Adrenal gland (tissue), 12 donors: ENCODE measurements around the gene P3H3. TPM values are rescaled to one million over a fixed set of nuclear protein-coding genes. Genes with fewer than 3 reads are reported as not detected.

Experiments used
- DNase-seq, 7 donors: peaks; one replicate each; pipeline ENCODE4 v3.0.0-alpha.2; 2019 to 2020
- H3K27ac ChIP-seq, 5 donors: fragments of 200-600 bp; sonication (generic) in 4 of 5; 1 replicate in 3 of 5; 2 replicates in 2 of 5; pipeline versions ENCODE4 v1.5.1 to v1.8.0; 2016 to 2020; ENCODE audit warnings: mild to moderate bottlenecking in 1 of 5
- H3K27me3 ChIP-seq: fragments of 200-600 bp; 2 replicates; pipeline ENCODE4 v1.8.0; 2021
- H3K36me3 ChIP-seq, 2 donors: fragments of 200-600 bp; replicated peaks in 1 of 2; 1 replicate in 1 of 2; 2 replicates in 1 of 2; pipeline versions ENCODE4 v1.5.1 to v1.8.0; 2018 to 2022
- H3K4me1 ChIP-seq, 2 donors: fragments of 200-600 bp; replicated peaks in 1 of 2; 1 replicate in 1 of 2; 2 replicates in 1 of 2; pipeline versions ENCODE4 v1.5.1 to v1.8.0; 2018 to 2021
- H3K4me3 ChIP-seq, 4 donors: fragments of 200-600 bp; sonication (generic) in 3 of 4; one replicate each; pipeline ENCODE4 v1.5.1; 2016 to 2018
- H3K9me3 ChIP-seq, 3 donors: fragments of 200-600 bp; sonication (generic) in 1 of 3; replicated peaks in 1 of 3; 1 replicate in 2 of 3; 2 replicates in 1 of 3; pipeline versions ENCODE4 v1.5.1 to v1.8.0; 2016 to 2021
- CTCF ChIP-seq, 6 experiments: fragments of 450-650 bp in 4 of 6; fragments of 200-600 bp in 2 of 6; sonication (generic) in 1 of 6; IDR thresholded peaks; 1 replicate in 5 of 6; 2 replicates in 1 of 6; pipeline versions ENCODE4 v1.5.1 to v1.8.0; 2016 to 2021; ENCODE audit warnings: antibody characterized with exemption in 6 of 6, mild to moderate bottlenecking in 2 of 6, moderate library complexity in 1 of 6
- POLR2A ChIP-seq, 2 donors: fragments of 450-650 bp; IDR thresholded peaks; one replicate each; pipeline ENCODE4 v1.6.1; 2017; ENCODE audit warnings: antibody characterized with exemption in 2 of 2, mild to moderate bottlenecking in 2 of 2, moderate library complexity in 1 of 2
- WGBS, 4 donors: extraction: QIAGEN DNeasy Blood & Tissue Kit in 2 of 4; methylation state at CpG; one replicate each; pipeline versions ENCODE4 v1.1.5 to v1.1.7; 2013 to 2017; 5-methylcytosine and 5-hydroxymethylcytosine counted together
- intact Hi-C, 2 donors: fragments of 100-400 bp; cut with DNase I; formaldehyde crosslinking; loops; one replicate each; pipeline versions ENCODE4 v1.14.1 to v1.15.0; 2022 to 2023
- polyA plus RNA-seq, 3 donors: library from polyadenylated mRNA; stranded (reverse); fragments of 200-250 nt in 2 of 3; fragments of 350-450 nt in 1 of 3; fragmentation: Illumina TruSeq in 1 of 3; extraction: RNeasy Lipid Tissue Mini Kit (QIAGEN cat#74804) in 1 of 3; gene quantifications; one replicate each; pipeline ENCODE4 v1.2.3, GENCODE V29; 2013 to 2014
- total RNA-seq, 9 donors: library from RNA; depleted of rRNA in 4 of 9; stranded (reverse); fragments of >200 nt in 4 of 9; fragments of 120-200 nt in 1 of 9; fragmentation: NEBNext Ultra II Directional in 1 of 9; extraction: Animal tissue kit (Norgen Biotek cat#: 25700) in 1 of 9; gene quantifications; one replicate each; pipeline versions ENCODE4 v1.1.0 to v1.2.4, GENCODE V29; 2013 to 2023
- donor health status: healthy with polysubstance abuse.
- donor health status: Bipolar disorder and iron deficiency.
- donor health status: DM: yes; HTN: yes; CAD: no.
- donor health status: DM: no; HTN: no; CAD: no.
- donor health status: DM: no; HTN: no; CAD: no.
- donor health status: DM: yes; HTN: yes; CAD: no.

Gene P3H3
- total and polyA plus RNA-seq, 12 donors: 2.6 to 58.1 (median 15.8) TPM

GRCh38 chr12:6816598-6816997 lies 11.6 kb upstream of the P3H3 start:
- no peaks in the 10 kb centered on the region for H3K36me3 ChIP-seq
- no peak overlapping the region for H3K4me3 ChIP-seq
- peaks cover 0 to 1% of the 10 kb centered on the region in 2 donors for H3K4me1 ChIP-seq
- peaks cover 17% of the 10 kb centered on the region for H3K27me3 ChIP-seq
- TF ChIP-seq CTCF (IDR thresholded peaks at IDR 0.05) (no peak), POLR2A (IDR thresholded peaks at IDR 0.05) (no peak)
- intact Hi-C loops: no loop called here
- H3K27ac ChIP-seq: no peak overlapping the region
- WGBS, 4 donors: 69 to 78% (median 75%) methylated on average over 3 of the region's 3 CpGs
- no peaks in the 10 kb centered on the region for H3K9me3 ChIP-seq
- no peak for DNase-seq

GRCh38 chr12:6817098-6817497 lies 11.1 kb upstream of the P3H3 start:
- no peak overlapping the region for H3K27ac ChIP-seq
- no peaks in the 10 kb centered on the region for H3K36me3 ChIP-seq
- no peaks in the 10 kb centered on the region for H3K9me3 ChIP-seq
- intact Hi-C loops: no loop called here
- H3K4me3 ChIP-seq: no peak overlapping the region
- no peak for DNase-seq
- 81 to 94% (median 90%) methylated on average over 8 of the region's 8 CpGs for WGBS, 4 donors
- TF ChIP-seq POLR2A (IDR thresholded peaks at IDR 0.05): no peak
- TF ChIP-seq CTCF (IDR thresholded peaks at IDR 0.05): no peak
- H3K4me1 ChIP-seq: peaks cover 5 to 6% of the 10 kb centered on the region in 2 donors
- peaks cover 14% of the 10 kb centered on the region for H3K27me3 ChIP-seq

- H3K4me1 ChIP-seq: peaks cover 6 to 8% of the 10 kb centered on the region in 2 donors
- intact Hi-C loops: no loop called here
- TF ChIP-seq POLR2A (IDR thresholded peaks at IDR 0.05) (no peak), CTCF (IDR thresholded peaks at IDR 0.05) (no peak)
- no peaks in the 10 kb centered on the region for H3K36me3 ChIP-seq
- peaks cover 12% of the 10 kb centered on the region for H3K27me3 ChIP-seq
- no peak overlapping the region for H3K4me3 ChIP-seq
- DNase-seq: no peak
- no peak overlapping the region for H3K27ac ChIP-seq
- WGBS, 4 donors: 81 to 86% (median 82%) methylated on average over 20 of the region's 20 CpGs
- H3K9me3 ChIP-seq: no peaks in the 10 kb centered on the region
Measured at GRCh38 chr12:6817662-6818157, 10.5 kb upstream of the P3H3 start.

- no peaks in the 10 kb centered on the region for H3K36me3 ChIP-seq
- intact Hi-C loops: no loop called here
- H3K27me3 ChIP-seq: peaks cover 9% of the 10 kb centered on the region
- H3K4me3 ChIP-seq: no peak overlapping the region
- peaks cover 6 to 8% of the 10 kb centered on the region in 2 donors for H3K4me1 ChIP-seq
- no peaks in the 10 kb centered on the region for H3K9me3 ChIP-seq
- DNase-seq: peak in 1 of 7 donors; percentile 54
- H3K27ac ChIP-seq: no peak overlapping the region
- TF ChIP-seq CTCF (IDR thresholded peaks at IDR 0.05) (no peak), POLR2A (IDR thresholded peaks at IDR 0.05) (no peak)
- whole genome bisulfite sequencing, 4 donors: 70 to 86% (median 74%) methylated on average over 2 to 10 of the region's 10 CpGs
Measured at GRCh38 chr12:6818222-6818621, 10.0 kb upstream of the P3H3 start.
